ENCODE data around the gene PCDHGA1. TPM values are rescaled to one million over a fixed set of nuclear protein-coding genes. Genes with fewer than 3 reads are reported as not detected.
"Not testable (repeated sequence)": the region's sequence is repeated elsewhere in the genome, so short reads cannot be mapped to it uniquely, and the experiment has no call there.

PCDHGA1 gene
- polyA plus RNA-seq, 3 donors, result not detected

DNA sequence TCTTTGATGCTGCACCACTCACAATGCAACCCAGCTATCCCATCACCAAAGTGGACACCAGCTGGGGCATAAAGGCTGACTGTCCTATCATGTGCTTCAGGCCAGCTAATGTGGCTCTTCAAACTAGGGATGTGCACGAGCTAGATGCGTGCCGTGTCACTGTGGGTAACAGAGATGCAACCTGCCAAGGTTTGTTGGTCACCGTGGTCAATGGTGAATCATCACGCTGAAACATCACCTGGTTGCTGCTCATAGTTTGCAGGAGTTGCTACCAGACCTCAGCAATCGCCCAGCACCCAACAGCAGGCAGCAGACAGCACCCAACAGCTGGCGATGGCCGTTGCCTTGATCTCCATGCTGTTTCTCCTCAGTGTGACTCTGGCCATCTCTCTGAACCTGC is 2.1 kb upstream of the PCDHGA1 start:
- peaks cover 0 to 3% of the 10 kb centered on the region in 2 donors for H3K36me3 Mint-ChIP-seq
- H3K4me3 Mint-ChIP-seq, result peak overlapping the region in 1 of 2 donors; percentile 15
- peaks cover 40 to 65% of the 10 kb centered on the region in 2 donors for H3K27me3 ChIP-seq (ENCODE audit: control insufficient read depth in 2 of 2, insufficient read depth in 2 of 2, low read length in 2 of 2)
- no peak overlapping the region for H2AFZ ChIP-seq (ENCODE audit: insufficient read depth, low read depth, low read length, poor library complexity, severe bottlenecking)
- peaks cover 51 to 60% of the 10 kb centered on the region in 2 donors for H3K9me3 ChIP-seq (replicated peaks in 1 of 2; ENCODE audit: control insufficient read depth in 1 of 2, insufficient read depth in 1 of 2, low read length in 2 of 2)
- H3K79me2 ChIP-seq (ENCODE audit: insufficient read depth, low read length), result no peaks in the 10 kb centered on the region
- H3K36me3 ChIP-seq (replicated peaks in 1 of 2; ENCODE audit: control insufficient read depth in 1 of 2, insufficient read depth in 2 of 2, low read length in 2 of 2), result no peaks in the 10 kb centered on the region
- H3K9me3 Mint-ChIP-seq, result peaks cover 24 to 72% (median 53%) of the 10 kb centered on the region in 7 donors
- WGBS (ENCODE audit: insufficient coverage), result 87% methylated on average over 8 of the region's 8 CpGs
- peaks cover 5% of the 10 kb centered on the region for H3K4me1 Mint-ChIP-seq
- H3K4me3 ChIP-seq (replicated peaks in 1 of 3; ENCODE audit: low read depth in 2 of 3, low read length in 3 of 3), result no peak overlapping the region
- no peak overlapping the region for H3K9ac ChIP-seq (ENCODE audit: insufficient read depth, low read length, poor library complexity, severe bottlenecking)
- no peak for DNase-seq
- H4K20me1 ChIP-seq (ENCODE audit: insufficient read depth, low read length), result no peaks in the 10 kb centered on the region
- intact Hi-C loops (cut with micrococcal nuclease), result no loop called here
- no peaks in the 10 kb centered on the region for H3K4me1 ChIP-seq (ENCODE audit: control insufficient read depth in 1 of 2, insufficient read depth in 2 of 2, low read length in 2 of 2)
- TF ChIP-seq, protein P1, sequence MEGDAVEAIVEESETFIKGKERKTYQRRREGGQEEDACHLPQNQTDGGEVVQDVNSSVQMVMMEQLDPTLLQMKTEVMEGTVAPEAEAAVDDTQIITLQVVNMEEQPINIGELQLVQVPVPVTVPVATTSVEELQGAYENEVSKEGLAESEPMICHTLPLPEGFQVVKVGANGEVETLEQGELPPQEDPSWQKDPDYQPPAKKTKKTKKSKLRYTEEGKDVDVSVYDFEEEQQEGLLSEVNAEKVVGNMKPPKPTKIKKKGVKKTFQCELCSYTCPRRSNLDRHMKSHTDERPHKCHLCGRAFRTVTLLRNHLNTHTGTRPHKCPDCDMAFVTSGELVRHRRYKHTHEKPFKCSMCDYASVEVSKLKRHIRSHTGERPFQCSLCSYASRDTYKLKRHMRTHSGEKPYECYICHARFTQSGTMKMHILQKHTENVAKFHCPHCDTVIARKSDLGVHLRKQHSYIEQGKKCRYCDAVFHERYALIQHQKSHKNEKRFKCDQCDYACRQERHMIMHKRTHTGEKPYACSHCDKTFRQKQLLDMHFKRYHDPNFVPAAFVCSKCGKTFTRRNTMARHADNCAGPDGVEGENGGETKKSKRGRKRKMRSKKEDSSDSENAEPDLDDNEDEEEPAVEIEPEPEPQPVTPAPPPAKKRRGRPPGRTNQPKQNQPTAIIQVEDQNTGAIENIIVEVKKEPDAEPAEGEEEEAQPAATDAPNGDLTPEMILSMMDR (IDR thresholded peaks at IDR 0.05), result no peak
- H3K4me2 ChIP-seq (replicated peaks; ENCODE audit: extremely low read depth, low read length, poor library complexity, severe bottlenecking), result no peak overlapping the region
- no peak overlapping the region for H3K27ac ChIP-seq (ENCODE audit: low read depth in 1 of 2, low read length in 2 of 2)
- H3K27ac Mint-ChIP-seq, result no peak overlapping the region
- H3K27me3 Mint-ChIP-seq (ENCODE audit: low read depth in 3 of 3), result peaks cover 25 to 59% (median 49%) of the 10 kb centered on the region in 3 donors

- peaks cover 38 to 84% of the 10 kb centered on the region in 2 donors for H3K27me3 ChIP-seq (ENCODE audit: control insufficient read depth in 2 of 2, insufficient read depth in 2 of 2, low read length in 2 of 2)
Measured at GRCh38 chr5:141332571-141332970, 2.3 kb downstream of the PCDHGA1 start.

More at GRCh38 chr5:141332571-141332970, 2.3 kb downstream of the PCDHGA1 start:
- H3K27ac Mint-ChIP-seq; H3K4me1 Mint-ChIP-seq; H4K20me1 ChIP-seq (ENCODE audit: insufficient read depth, low read length); intact Hi-C loops (cut with micrococcal nuclease); H3K27ac ChIP-seq (ENCODE audit: low read depth in 1 of 2, low read length in 2 of 2); H3K36me3 Mint-ChIP-seq; DNase-seq; H3K79me2 ChIP-seq (ENCODE audit: insufficient read depth, low read length); H2AFZ ChIP-seq (ENCODE audit: insufficient read depth, low read depth, low read length, poor library complexity, severe bottlenecking); H3K4me1 ChIP-seq (ENCODE audit: control insufficient read depth in 1 of 2, insufficient read depth in 2 of 2, low read length in 2 of 2); H3K4me3 ChIP-seq (replicated peaks in 1 of 3; ENCODE audit: low read depth in 2 of 3, low read length in 3 of 3); H3K36me3 ChIP-seq (replicated peaks in 1 of 2; ENCODE audit: control insufficient read depth in 1 of 2, insufficient read depth in 2 of 2, low read length in 2 of 2); H3K9ac ChIP-seq (ENCODE audit: insufficient read depth, low read length, poor library complexity, severe bottlenecking); H3K4me2 ChIP-seq (replicated peaks; ENCODE audit: extremely low read depth, low read length, poor library complexity, severe bottlenecking): not testable (repeated sequence)
- 42% methylated on average over 29 of the region's 39 CpGs for WGBS (ENCODE audit: insufficient coverage)
- H3K27me3 Mint-ChIP-seq (ENCODE audit: low read depth in 3 of 3), result peaks cover 28 to 79% (median 62%) of the 10 kb centered on the region in 3 donors
- H3K9me3 ChIP-seq (replicated peaks in 1 of 2; ENCODE audit: control insufficient read depth in 1 of 2, insufficient read depth in 1 of 2, low read length in 2 of 2), result peaks cover 33 to 57% of the 10 kb centered on the region in 2 donors
- H3K4me3 Mint-ChIP-seq, result peak overlapping the region in 1 of 2 donors; percentile 62
- peaks cover 15 to 80% (median 52%) of the 10 kb centered on the region in 7 donors for H3K9me3 Mint-ChIP-seq

All from CD14-positive monocyte (primary cell).